Activated CD4-positive, CD25-positive, alpha-beta regulatory T cell (primary cell): ENCODE results near the gene ROPN1.
A peak's percentile ranks its signal among the peaks of the same experiment; 100 is the strongest.
"Not testable (repeated sequence)": the region's sequence is repeated elsewhere in the genome, so short reads cannot be mapped to it uniquely, and the experiment has no call there.

Experiments used
- DNase-seq, 4 experiments: peaks; one replicate each; lab custom pipeline; 2025; lab: John Stamatoyannopoulos, UW

The ROPN1 gene

GRCh38 chr3:123997543-123997942, 5.6 kb upstream of the ROPN1 start:
- no peak for DNase-seq

- no peak for DNase-seq
These were observed 1.9 kb upstream of the ROPN1 start for GRCh38 chr3:123993818-123994217.

DNA sequence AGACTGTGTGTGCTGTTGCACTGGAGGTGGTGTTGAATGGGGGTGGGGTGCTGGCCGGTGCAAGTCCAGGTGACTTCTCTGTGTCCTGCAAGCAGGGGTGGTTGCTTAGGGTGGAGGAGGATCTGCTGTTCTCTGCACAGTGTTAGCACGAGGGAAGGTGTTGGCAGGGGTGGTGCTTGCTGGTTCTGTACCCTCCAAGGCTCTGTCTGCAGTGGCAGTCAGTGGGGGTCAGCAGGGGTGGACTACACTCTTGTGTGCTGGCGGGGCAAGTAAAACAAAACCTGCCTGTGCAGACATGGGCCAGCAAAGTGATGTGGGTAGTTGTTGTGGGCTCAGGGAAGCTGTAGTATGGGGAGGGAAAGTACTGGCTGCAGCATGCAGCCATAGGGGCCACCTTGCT, 5.5 kb downstream of the ROPN1 start:
- DNase-seq, result no peak

GRCh38 chr3:123984957-123985356, 7.0 kb downstream of the ROPN1 start:
- DNase-seq, result no peak

- DNase-seq, result no peak
These were observed 7.6 kb downstream of the ROPN1 start for GRCh38 chr3:123984350-123984749.

GRCh38 chr3:123981317-123981716, 10.6 kb downstream of the ROPN1 start:
- DNase-seq, result not testable (repeated sequence)

DNA sequence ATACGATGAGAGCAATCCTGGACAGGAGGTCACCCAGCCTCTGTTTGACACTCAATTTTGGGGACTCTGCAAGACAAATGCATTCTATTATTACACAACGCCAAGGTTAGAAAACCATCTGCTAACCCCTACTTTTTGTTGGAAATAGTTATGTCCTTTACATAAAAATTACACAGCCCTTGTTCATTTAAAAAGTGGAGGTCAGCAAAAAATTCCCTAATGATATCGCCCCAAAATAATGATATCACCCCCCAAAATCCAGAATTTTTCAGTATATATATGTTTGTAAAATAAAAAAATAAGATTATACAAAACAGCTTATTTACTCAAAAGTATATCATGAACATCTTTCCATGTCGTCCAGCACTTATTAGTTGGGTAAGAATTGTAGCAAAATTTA, 11.4 kb downstream of the ROPN1 start:
- DNase-seq, result no peak

DNA sequence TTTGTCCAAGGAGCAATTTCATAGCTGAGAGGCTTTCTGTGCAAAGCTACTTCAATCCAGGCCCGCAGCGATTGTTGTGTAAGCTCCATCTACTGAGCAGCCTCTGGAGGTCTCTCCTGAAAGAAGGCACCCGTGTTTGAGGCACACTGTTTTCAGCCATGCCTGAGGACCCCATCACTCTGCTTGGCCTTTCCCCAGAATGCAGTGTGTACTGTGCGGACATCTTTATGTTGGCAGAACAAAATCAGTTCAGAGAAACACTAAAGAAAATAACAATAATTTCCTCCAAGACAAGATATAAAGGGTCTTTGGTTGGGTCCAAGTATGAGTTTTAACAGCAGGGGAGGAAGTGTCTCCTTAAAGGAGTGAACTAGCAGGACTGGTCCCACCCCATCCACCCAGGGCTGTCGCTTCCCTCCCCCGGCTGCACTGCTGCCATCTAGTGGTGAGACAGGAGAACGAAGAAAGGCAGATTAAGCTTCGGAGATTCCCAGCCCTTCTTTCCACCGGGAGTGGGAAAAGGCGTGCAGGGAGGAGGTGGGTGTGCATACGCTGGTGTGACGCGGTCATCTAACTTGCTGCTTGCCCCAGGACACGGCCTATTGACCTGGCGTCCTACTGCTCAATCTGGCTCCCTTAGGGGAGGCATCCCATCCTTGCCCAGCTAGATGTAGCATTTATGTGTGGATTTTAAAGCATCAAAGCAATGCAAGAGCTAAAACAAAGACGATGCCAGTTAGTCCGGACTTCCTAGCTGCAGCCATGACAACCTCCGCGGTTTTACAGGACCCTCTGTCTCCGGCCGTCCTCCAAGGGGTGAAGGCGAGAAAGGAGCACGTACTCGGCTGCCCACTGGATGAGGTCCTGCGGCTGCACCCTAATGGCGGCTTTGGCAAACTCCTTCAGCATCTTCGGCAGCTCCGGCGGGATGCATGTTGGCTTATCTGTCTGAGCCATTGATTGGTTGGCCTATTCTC, 12.1 kb downstream of the ROPN1 start:
- not testable (repeated sequence) for DNase-seq

DNA sequence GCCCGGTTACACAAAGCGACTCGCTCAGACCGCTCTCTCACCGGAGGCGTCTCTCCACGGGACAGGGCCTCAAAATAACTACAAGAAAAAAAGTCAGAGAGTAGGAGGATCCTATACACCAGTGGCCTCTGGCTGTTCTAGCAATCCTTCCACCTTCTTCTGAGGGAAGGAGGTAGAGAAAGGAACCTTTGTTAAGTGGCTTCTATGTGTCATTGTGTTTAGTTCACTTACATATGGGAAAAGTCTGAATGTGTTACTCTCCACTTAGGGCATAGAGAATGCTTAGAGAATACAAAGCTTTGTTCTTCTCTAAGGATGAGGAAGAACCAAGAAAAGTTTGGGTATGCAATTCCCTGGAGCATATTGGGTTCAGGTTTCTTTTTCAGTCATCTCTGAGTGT, 15.0 kb downstream of the ROPN1 start:
- not testable (repeated sequence) for DNase-seq

DNA sequence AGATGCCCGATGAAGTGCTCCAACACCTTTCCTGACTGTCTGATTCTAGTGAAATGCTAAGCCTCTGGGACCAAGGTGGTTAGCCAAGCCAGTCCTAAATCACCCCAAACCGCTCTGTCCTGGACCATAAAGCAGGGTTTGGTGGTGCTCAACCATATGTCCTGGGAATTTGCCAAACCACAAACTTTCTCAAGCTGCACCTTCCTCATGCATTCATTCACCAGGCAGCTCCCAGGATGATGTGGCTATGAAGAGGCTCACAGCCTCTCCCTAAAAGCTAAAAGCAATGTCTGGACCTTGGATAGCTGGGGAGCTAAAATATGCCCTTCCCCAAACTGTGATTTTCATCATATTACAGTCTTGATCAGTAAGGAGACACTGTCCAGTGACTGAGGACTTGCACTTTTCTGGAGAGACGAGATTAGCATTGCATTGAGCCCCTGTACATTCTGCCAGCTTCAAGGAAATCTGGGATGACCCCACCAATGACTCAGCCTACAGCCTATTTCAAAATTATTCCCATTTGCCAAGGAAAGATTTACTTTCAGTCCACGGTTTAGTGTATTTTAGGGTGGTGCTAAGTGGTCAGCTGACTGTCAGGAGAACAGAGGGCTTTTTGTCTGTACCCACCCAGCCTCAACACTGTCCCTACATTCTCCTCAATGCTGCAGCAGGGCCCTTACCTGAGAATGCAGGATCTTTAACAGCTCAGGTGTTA, 15.6 kb downstream of the ROPN1 start:
- not testable (repeated sequence) for DNase-seq

DNA sequence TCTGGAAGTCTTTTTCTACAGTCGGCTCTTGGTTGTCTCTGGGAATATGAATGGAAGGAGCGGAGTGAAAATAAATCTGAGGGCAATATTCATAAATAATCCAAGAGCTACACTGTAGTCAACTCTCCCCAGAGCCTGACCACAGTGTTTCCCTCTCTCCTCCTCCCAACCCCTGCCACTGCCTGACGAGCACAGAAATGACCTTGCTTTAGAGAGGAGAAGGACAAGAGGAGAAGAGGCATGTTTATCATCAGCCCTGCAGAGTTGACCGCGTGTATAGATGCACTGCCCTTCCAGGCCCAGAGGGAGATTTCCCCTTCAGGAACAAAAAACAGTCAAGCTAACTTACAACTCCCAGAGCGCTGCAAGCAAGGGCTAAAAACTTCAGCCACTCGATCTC, 16.9 kb downstream of the ROPN1 start:
- not testable (repeated sequence) for DNase-seq

- DNase-seq, result no peak
These were observed 20.5 kb downstream of the ROPN1 start for GRCh38 chr3:123971406-123971805.

- DNase-seq, result not testable (repeated sequence)
These were observed 24.7 kb downstream of the ROPN1 start for GRCh38 chr3:123967260-123967659.

- not testable (repeated sequence) for DNase-seq
These were observed 25.1 kb downstream of the ROPN1 start for GRCh38 chr3:123966799-123967198.

DNA sequence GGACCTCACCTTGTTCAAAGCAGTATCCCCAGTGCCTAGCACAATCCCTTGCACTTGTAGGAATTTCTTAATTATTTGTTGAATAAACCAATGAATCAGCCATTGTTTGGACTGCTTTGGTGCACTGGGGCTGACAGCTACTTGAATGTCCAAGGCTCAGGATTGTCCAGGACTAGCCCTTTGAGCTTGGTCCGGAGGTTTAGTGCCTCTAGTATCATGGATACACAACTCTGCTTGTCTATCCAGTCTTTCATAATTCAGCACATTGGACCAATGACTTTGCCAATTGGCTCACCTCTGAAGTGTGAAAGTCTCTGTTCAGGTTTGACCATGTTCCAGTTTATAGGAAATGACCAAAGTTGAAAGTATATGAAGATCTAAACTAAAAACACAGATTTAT, 27.1 kb downstream of the ROPN1 start:
- DNase-seq, result not testable (repeated sequence)

DNA sequence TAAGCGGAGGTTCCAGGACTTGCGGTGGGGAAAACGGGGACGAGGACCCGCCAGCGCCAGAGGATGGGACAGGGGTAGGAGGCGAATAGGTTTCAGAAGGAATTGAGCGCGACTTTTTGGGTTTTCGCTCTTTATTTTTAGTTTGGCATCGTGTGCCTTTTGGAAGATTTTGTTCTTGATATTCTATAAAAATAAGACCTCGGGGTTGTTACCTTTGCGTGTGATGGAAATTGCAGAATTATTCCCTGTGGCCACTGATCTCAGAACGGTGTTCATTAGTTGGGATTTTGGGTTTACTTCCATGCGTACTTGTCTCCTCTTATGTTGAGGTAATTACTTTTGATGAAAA, 30.4 kb downstream of the ROPN1 start:
- no peak for DNase-seq

DNA sequence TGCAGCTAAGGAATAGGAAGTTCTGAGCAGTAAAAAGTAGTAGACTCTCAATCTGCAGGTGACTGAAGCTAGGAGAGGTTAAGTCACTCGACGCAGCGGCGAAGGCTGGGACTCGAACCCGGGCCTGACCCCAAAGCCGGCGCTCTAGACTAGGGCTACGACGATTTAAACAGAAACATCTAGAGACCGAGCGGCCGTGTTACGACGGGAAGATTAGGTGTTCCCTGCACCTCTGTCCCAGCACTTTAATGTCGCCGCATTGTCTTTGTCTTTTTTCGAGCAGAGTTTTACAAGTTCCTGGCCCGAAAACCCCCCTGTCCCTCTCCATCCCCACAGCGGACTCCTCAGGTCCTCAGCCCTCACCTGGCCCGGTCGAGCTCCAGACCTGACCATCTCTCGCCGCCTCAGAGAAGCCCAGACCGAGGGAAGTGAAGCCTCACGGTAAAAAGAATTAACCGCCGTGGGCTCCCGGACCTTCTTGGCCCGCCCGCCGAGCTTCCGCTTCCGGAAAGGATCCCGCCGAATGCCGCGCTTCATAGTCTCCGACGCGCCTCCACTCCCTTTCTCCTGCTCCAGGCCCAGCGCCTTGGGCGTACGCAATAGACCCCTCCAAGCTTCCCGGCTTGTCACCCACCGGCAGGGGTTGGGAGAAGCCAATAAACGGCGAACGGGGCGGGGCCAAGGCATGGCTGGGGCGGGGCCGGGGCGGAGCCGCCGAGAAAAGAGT, 31.0 kb downstream of the ROPN1 start, which contains the start of gene CCDC14:
Gene CCDC14, minus strand, starts transcription at position 449 of the 727 bp plus-strand sequence. Its CDS starts 56 bp downstream, at position 393.
- peak; percentile 39 to 59 (median 54) for DNase-seq

DNA sequence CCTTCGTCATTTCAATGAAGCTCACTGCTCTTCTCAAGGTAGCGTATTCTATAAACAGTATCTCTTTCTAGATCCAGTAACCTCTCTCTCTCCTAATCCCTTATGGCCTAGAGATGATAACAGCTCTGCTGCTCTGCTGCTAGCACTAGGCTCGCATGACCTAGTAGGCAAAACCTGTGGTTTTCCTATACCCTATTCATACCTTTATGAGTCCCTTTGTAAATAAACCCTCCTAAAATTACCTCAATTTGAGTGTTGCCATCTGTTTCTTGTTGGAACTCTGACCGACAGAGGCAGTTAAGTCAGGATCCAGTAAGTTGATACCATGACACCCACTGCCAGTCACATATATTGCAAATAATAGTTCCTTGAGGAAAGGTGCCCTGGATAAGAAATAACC, 38.2 kb downstream of the ROPN1 start:
- no peak for DNase-seq

- no peak for DNase-seq
These were observed 38.9 kb downstream of the ROPN1 start for GRCh38 chr3:123952844-123953520.

DNA sequence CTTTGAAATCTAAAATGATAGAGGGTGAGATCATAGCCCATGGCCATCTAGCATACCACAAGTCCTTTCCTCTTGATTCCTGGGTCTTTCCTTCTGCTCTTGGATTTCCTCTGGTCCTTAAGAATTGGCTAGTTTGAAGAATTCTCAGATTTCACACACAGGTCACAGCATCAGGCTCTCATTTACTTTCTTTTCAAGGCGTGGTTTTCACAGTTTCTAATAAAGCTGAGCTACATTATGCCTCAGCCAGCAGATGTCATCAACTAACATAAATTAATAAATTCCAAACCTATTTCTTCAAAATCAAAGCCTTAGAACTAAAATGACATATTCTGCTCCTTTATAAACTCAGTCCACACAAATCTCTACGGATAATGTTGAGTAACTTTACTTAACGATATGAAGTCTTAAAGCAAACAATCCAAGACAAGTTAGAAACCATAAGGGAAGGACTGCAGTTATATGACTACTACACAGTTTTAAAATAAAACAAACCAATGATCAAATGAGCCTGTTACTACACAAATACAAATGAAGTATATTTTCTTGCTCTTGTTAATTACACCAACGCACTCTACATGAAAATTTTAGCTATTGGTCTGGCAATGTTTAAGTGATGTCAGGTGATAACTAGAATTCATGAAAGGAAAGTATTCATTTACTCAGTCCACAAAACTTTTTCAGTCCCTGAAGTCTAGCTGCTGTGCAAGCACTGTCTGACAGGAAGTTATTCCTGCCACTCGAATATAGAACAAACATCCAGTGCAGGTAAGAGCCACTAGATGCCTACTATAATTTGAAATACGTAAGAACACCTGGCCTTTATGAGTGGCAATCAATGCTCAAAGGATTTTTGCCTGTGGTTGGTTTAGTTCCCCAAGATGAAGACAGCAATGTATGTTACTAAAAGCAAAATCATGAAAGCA, 40.1 kb downstream of the ROPN1 start:
- no peak for DNase-seq

DNA sequence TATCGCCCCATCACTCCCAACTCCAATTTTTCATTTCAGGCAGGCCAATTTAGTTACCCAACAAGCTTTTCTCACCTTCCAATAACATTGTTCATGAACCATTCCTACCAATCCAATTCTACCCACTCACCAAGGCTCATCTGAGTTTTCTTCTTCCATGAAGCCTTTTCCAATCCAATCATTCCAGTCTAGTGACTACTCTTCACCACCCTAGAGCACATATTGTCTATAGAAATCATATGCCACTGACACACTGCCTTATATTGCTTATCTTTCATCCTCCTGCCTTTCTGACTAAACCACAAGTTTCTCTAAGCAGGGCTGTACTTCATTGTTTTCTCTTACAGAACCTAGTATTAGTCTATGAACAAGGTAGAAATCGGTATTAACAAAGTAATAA, 42.3 kb downstream of the ROPN1 start:
- no peak for DNase-seq
